SK-N-MC (cell line): ENCODE measurements around the gene DYNLRB2.

ENCODE experiments used
- EZH2 ChIP-seq: fragments of 200-600 bp; sonication (generic); IDR thresholded peaks from one replicate; pipeline ENCODE4 v1.6.1; 2017; ENCODE audit warnings: antibody characterized with exemption
- FOXP2 ChIP-seq: optimal IDR thresholded peaks from 2 replicates; pipeline ENCODE3; 2011; ENCODE audit warnings: mild to moderate bottlenecking, moderate library complexity; ENCODE audit not compliant: insufficient read depth; ENCODE audit errors: extremely low read length, control extremely low read depth
- POLR2AphosphoS5 ChIP-seq: IDR thresholded peaks from 2 replicates; pipeline ENCODE4 v1.6.1; 2012; ENCODE audit warnings: mild to moderate bottlenecking, low read depth, low read length, borderline replicate concordance

GRCh38 chr16:80541306-80541694 is 507 bp downstream of the DYNLRB2 start:
- no peak for TF ChIP-seq EZH2
- no peak for TF ChIP-seq POLR2AphosphoS5
- TF ChIP-seq FOXP2: no peak
